ENCODE data around the gene GP1BB.

The GP1BB gene

DNA sequence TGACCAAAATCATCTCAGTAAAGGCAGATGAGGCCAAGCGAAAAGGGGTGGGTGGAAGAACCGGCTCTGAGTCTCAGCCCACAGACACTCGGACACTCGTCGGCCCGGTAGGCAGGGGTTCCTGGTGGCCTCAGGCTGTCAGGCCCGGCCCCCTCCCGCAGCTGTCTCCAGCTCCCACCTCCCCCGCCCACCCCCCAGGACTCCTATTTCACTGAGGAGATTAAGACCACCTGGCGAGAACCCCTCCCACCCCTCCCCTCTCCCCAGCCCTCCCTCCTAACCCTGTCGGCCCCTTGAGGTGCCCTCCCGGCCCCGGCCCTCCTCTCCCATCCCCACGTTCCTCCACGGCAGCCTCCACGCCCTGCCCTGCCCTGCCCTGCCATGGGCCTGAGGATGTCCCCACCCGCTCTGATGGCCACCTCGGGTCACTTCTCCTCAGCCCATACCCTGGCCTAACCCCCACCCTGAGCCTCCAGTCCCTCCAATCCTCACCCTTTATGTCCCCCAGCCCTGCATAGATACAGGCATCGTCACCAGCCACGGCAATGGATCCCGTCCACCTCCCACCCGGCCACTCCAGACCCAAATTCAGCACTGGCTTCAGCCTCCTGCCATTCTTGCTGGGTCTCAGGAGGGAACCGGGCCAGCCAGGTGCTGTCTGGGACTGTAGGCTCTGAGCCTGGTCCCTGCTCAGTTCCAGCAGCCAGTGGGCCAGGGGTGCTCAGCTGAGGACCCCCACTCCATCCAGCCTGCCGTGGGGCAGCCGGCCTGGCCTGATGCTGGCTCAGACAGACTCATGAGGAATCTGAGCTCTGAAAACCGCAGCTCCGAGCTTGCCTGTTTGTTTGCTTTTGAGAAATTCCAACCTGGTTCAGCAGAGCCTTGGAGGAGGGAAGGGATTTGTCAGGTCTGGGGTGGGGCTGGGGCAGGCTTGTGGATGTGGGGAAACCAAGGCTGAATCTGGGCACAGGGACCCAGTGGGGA lies 27.5 kb downstream of the GP1BB start:
- H3K27me3 ChIP-seq (replicated peaks; ENCODE audit: insufficient read depth, low read length): peaks cover 95% of the 10 kb centered on the region
- H3K36me3 ChIP-seq (replicated peaks; ENCODE audit: insufficient read depth, low read length): no peaks in the 10 kb centered on the region
- no peaks in the 10 kb centered on the region for H3K9me2 ChIP-seq (replicated peaks; ENCODE audit: insufficient read depth, low read length)
- no peak overlapping the region for H3K27ac ChIP-seq (ENCODE audit: low read length)
- H3K9me3 ChIP-seq (replicated peaks; ENCODE audit: insufficient read depth, low read length): no peaks in the 10 kb centered on the region
- no peaks in the 10 kb centered on the region for H3F3A ChIP-seq (ENCODE audit: insufficient read depth, low read length)
- H3K4me3 ChIP-seq (ENCODE audit: low read length): no peak overlapping the region
- DNase-seq: no peak
- H2AFZ ChIP-seq (ENCODE audit: low read length): no peak overlapping the region
- TF ChIP-seq EZH2phosphoT487 (IDR thresholded peaks at IDR 0.05; ENCODE audit: low read length): no peak
- no peak for TF ChIP-seq EZH2 (optimal IDR thresholded peaks at IDR 0.05; ENCODE audit: low read depth, low read length)
- TF ChIP-seq, protein P1, sequence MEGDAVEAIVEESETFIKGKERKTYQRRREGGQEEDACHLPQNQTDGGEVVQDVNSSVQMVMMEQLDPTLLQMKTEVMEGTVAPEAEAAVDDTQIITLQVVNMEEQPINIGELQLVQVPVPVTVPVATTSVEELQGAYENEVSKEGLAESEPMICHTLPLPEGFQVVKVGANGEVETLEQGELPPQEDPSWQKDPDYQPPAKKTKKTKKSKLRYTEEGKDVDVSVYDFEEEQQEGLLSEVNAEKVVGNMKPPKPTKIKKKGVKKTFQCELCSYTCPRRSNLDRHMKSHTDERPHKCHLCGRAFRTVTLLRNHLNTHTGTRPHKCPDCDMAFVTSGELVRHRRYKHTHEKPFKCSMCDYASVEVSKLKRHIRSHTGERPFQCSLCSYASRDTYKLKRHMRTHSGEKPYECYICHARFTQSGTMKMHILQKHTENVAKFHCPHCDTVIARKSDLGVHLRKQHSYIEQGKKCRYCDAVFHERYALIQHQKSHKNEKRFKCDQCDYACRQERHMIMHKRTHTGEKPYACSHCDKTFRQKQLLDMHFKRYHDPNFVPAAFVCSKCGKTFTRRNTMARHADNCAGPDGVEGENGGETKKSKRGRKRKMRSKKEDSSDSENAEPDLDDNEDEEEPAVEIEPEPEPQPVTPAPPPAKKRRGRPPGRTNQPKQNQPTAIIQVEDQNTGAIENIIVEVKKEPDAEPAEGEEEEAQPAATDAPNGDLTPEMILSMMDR (IDR thresholded peaks at IDR 0.05; ENCODE audit: low read length): no peak
- H3K9ac ChIP-seq (ENCODE audit: low read length): no peak overlapping the region
- no peaks in the 10 kb centered on the region for H4K20me1 ChIP-seq (ENCODE audit: insufficient read depth, low read length)
- no peaks in the 10 kb centered on the region for H3K4me1 ChIP-seq (ENCODE audit: low read length)
- H3K79me2 ChIP-seq (ENCODE audit: low read length): no peaks in the 10 kb centered on the region
- no peak overlapping the region for H3K4me2 ChIP-seq (ENCODE audit: low read depth, low read length)

DNA sequence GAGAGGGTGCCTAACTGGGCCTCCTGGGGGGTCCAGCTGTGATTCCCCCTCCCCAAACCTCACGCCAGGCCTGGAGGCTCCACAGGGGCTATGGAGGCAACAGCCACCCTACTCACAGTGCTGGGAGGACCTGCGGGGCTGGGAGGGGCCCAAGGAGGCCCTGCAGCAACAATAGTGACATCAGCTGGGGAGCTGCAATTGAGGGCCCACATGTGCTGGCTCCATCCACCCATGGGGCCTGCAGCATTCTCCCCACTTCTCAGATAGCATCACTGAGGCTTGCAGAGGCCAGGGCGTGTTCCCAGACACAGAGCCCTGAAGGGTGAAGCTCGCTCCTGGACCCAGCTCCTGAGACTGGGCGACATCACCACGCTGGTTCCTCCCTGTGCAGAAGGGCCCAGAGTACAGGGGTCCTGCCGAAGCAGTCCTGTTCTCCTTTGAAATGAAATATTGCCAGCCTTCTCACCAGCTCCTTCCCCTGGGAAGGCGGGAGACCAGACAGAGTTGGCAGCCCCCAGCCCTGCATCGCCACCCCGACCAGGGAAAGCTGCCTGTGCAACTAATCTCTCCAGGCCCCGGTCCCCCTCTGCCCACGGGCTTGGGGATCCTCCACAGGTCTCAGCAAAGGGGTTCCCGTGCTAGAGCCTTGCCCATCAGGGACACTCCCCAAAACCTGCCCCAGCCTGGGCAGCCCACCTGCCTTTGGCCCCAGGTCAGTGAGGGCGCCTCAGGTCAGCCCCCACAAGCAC lies 28.3 kb downstream of the GP1BB start:
- Histone ChIP-seq H3K4me1 (ENCODE audit: low read length) (0 out of 2 replicates have a peak, but pooled peaks cover 3% of the 10 kb centered on the region), H4K20me1 (ENCODE audit: insufficient read depth, low read length) (no peaks in the 10 kb centered on the region), H3K4me3 (ENCODE audit: low read length) (no peak overlapping the region), H2AFZ (ENCODE audit: low read length) (no peak overlapping the region), H3K9me3 (replicated peaks; ENCODE audit: insufficient read depth, low read length) (no peaks in the 10 kb centered on the region), H3K79me2 (ENCODE audit: low read length) (no peaks in the 10 kb centered on the region), H3K9ac (ENCODE audit: low read length) (no peak overlapping the region), H3K9me2 (replicated peaks; ENCODE audit: insufficient read depth, low read length) (no peaks in the 10 kb centered on the region), H3K36me3 (replicated peaks; ENCODE audit: insufficient read depth, low read length) (no peaks in the 10 kb centered on the region), H3K4me2 (ENCODE audit: low read depth, low read length) (no peak overlapping the region), H3F3A (ENCODE audit: insufficient read depth, low read length) (no peaks in the 10 kb centered on the region), H3K27ac (ENCODE audit: low read length) (no peak overlapping the region), H3K27me3 (replicated peaks; ENCODE audit: insufficient read depth, low read length) (peaks cover 94% of the 10 kb centered on the region)
- no peak for DNase-seq
- TF ChIP-seq EZH2 (optimal IDR thresholded peaks at IDR 0.05; ENCODE audit: low read depth, low read length) (no peak), EZH2phosphoT487 (IDR thresholded peaks at IDR 0.05; ENCODE audit: low read length) (no peak)
- TF ChIP-seq, protein P1 (IDR thresholded peaks at IDR 0.05; ENCODE audit: low read length): no peak

DNA sequence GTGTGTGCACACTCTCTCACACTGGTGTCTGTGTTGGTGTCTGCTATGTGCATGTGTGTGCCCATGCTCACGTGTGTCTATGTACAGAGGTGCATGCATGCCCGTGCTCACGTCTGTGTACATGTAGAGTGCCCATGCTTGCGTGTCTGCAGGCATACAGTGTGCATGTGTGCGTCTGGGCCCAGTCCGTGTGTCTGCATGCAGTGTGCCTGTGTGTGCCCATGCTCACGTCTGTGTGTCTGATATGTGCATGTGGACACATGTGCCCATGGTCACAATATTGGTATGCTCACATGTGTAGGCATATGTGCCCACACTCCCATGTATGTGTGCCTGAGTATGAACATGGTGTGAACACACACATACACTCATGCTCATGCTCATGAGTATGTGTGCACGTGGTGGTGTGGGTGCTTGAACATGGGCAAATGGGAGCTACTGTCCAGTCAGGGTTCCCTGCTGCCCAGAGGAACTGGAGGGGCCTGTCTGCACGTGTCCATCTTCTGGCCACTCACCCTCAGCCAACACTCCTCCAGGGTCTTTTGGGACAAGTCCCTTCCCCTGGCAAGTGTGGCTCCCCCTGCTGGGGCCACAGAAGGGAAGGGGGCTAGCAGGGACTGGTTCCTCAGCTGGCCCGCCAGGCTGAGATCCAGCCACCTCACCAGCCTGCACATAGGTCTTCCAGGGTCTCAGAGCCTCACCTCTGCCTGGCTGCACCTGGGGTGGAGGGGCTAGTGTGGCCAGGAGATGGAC lies 29.9 kb downstream of the GP1BB start:
- Histone ChIP-seq H4K20me1 (ENCODE audit: insufficient read depth, low read length) (no peaks in the 10 kb centered on the region), H3K27me3 (replicated peaks; ENCODE audit: insufficient read depth, low read length) (peaks cover 94% of the 10 kb centered on the region), H3K79me2 (ENCODE audit: low read length) (no peaks in the 10 kb centered on the region), H3K9ac (ENCODE audit: low read length) (no peak overlapping the region), H3K9me2 (replicated peaks; ENCODE audit: insufficient read depth, low read length) (no peaks in the 10 kb centered on the region), H3K4me3 (ENCODE audit: low read length) (no peak overlapping the region), H3K36me3 (replicated peaks; ENCODE audit: insufficient read depth, low read length) (no peaks in the 10 kb centered on the region), H3K4me1 (ENCODE audit: low read length) (0 out of 2 replicates have a peak, but pooled peaks cover 3% of the 10 kb centered on the region), H2AFZ (ENCODE audit: low read length) (no peak overlapping the region), H3K9me3 (replicated peaks; ENCODE audit: insufficient read depth, low read length) (no peaks in the 10 kb centered on the region), H3F3A (ENCODE audit: insufficient read depth, low read length) (peaks cover 9% of the 10 kb centered on the region), H3K27ac (ENCODE audit: low read length) (no peak overlapping the region), H3K4me2 (ENCODE audit: low read depth, low read length) (no peak overlapping the region)
- DNase-seq: no peak
- no peak for TF ChIP-seq EZH2phosphoT487 (IDR thresholded peaks at IDR 0.05; ENCODE audit: low read length)
- TF ChIP-seq EZH2 (optimal IDR thresholded peaks at IDR 0.05; ENCODE audit: low read depth, low read length): no peak
- TF ChIP-seq, protein P1 (IDR thresholded peaks at IDR 0.05; ENCODE audit: low read length): no peak
